ENCODE measurements around the gene KCP. TPM values are rescaled to one million over a fixed set of nuclear protein-coding genes. Genes with fewer than 3 reads are reported as not detected.
A peak's percentile ranks its signal among the peaks of the same experiment; 100 is the strongest.

KCP gene
- total RNA-seq, 4 donors from 2014 or later, result 0.47 to 1.5 (median 0.87) TPM

GRCh38 chr7:128839751-128840177 is 70.7 kb downstream of the KCP start:
- no peak overlapping the region for H3K27ac ChIP-seq
- TF ChIP-seq POLR2A (IDR thresholded peaks at IDR 0.05), result no peak
- TF ChIP-seq, protein P1, sequence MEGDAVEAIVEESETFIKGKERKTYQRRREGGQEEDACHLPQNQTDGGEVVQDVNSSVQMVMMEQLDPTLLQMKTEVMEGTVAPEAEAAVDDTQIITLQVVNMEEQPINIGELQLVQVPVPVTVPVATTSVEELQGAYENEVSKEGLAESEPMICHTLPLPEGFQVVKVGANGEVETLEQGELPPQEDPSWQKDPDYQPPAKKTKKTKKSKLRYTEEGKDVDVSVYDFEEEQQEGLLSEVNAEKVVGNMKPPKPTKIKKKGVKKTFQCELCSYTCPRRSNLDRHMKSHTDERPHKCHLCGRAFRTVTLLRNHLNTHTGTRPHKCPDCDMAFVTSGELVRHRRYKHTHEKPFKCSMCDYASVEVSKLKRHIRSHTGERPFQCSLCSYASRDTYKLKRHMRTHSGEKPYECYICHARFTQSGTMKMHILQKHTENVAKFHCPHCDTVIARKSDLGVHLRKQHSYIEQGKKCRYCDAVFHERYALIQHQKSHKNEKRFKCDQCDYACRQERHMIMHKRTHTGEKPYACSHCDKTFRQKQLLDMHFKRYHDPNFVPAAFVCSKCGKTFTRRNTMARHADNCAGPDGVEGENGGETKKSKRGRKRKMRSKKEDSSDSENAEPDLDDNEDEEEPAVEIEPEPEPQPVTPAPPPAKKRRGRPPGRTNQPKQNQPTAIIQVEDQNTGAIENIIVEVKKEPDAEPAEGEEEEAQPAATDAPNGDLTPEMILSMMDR (IDR thresholded peaks at IDR 0.05), result no peak
- H3K9me3 ChIP-seq, result no peaks in the 10 kb centered on the region
- H3K36me3 ChIP-seq, result peaks cover 0 to 64% (median 0%) of the 10 kb centered on the region in 3 donors
- peaks cover 0 to 33% (median 0%) of the 10 kb centered on the region in 3 donors for H3K4me1 ChIP-seq
- no peaks in the 10 kb centered on the region for H3K27me3 ChIP-seq
- WGBS, 2 donors, result 50 to 67% methylated on average over 1 to 2 of the region's 13 CpGs
- no peak overlapping the region for H3K4me3 ChIP-seq
- DNase-seq, result no peak
- intact Hi-C loops (cut with DNase I), result no loop called here

DNA sequence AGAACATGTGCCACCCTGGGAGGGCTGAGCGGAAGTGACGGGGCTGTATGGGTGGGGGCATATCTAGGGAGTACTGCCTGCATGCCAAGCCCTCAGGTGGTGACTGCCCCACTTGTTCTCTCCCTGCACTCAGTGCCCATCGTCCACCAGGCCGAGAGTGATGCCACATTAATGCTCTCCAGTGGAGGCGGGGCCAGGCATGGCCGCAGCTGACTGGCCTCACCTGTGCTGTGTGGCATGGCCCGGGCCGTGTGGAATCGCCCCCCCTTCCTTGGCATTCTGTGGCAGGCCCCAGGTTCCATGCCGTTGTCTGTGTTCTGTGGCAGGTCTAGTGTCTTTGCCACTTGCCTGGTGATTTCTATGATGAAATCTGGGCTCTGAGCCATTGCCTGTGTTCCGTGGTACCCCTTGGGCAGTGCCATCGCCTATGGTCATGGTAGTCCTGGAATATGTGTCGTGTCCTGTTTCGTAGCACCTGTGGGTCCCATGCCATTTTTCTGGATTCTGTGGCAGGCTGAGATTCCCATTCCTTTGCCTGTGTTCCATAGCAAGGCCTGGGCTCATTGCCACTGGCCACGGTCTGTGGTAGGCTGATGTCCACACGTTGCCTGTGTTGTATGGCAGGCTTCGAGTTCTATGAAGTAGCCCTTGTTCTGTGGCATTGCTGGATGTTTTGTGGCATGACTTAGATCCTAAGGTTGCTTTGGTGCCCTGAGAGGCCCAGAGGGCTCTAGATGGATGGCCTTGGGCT is 71.4 kb downstream of the KCP start:
- H3K27ac ChIP-seq, result peak overlapping the region in 1 of 4 donors; percentile 39
- intact Hi-C loops (cut with DNase I), result no loop called here

DNA sequence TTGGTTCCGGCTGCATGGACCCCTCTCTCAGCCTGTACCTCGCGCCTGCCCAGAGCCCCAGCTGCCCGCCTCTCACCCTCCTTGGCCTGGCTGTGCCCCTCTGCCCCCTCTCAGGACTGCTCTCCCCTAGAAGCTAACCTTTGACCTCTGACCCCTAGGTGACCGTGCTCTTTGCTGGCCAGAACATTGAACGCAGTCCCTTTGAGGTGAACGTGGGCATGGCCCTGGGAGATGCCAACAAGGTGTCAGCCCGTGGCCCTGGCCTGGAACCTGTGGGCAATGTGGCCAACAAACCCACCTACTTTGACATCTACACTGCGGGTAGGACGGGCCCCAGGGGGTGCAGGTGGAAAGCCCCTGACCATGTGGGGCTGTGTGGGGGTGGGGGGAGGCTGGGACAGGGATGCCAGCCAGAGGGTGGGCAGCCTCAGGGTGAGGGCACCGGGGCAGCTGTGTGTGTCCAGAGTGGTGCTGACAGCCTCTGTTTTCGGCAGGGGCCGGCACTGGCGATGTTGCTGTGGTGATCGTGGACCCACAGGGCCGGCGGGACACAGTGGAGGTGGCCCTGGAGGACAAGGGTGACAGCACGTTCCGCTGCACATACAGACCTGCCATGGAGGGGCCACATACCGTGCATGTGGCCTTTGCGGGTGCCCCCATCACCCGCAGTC is 72.3 kb downstream of the KCP start:
- no peak overlapping the region for H3K4me3 ChIP-seq
- H3K36me3 ChIP-seq, result peaks cover 0 to 48% (median 0%) of the 10 kb centered on the region in 3 donors
- H3K27ac ChIP-seq, result peak overlapping the region in 1 of 4 donors; percentile 39
- peaks cover 0 to 7% (median 0%) of the 10 kb centered on the region in 4 donors for H3K27me3 ChIP-seq
- 92% methylated on average over 6 to 7 of the region's 22 CpGs for WGBS, 2 donors
- peaks cover 0 to 49% (median 10%) of the 10 kb centered on the region in 3 donors for H3K4me1 ChIP-seq
- H3K9me3 ChIP-seq, result no peaks in the 10 kb centered on the region
- TF ChIP-seq POLR2A (IDR thresholded peaks at IDR 0.05), result no peak
- TF ChIP-seq, protein P1 (IDR thresholded peaks at IDR 0.05), result no peak
- DNase-seq, result no peak
- intact Hi-C loops (cut with DNase I), result no loop called here

More for the DNA sequence above, 71.4 kb downstream of the KCP start:
- no peak for TF ChIP-seq POLR2A (IDR thresholded peaks at IDR 0.05)
- TF ChIP-seq, protein P1 (IDR thresholded peaks at IDR 0.05), result no peak
- Histone ChIP-seq H3K36me3 (peaks cover 0 to 58% (median 0%) of the 10 kb centered on the region in 3 donors), H3K4me1 (peaks cover 0 to 40% (median under 1%) of the 10 kb centered on the region in 3 donors), H3K27me3 (peaks cover 0 to under 1% (median 0%) of the 10 kb centered on the region in 4 donors), H3K4me3 (no peak overlapping the region), H3K9me3 (no peaks in the 10 kb centered on the region)
- WGBS, 2 donors, result 86% methylated on average over 4 to 9 of the region's 17 CpGs
- no peak for DNase-seq

GRCh38 chr7:128837521-128837921 is 73.0 kb downstream of the KCP start:
- WGBS, 2 donors, result 90% methylated on average over 2 to 10 of the region's 16 CpGs
- intact Hi-C loops (cut with DNase I), result no loop called here
- peak overlapping the region in 1 of 4 donors; percentile 79 for H3K27ac ChIP-seq
- DNase-seq, result no peak
- no peak overlapping the region for H3K4me3 ChIP-seq
- TF ChIP-seq POLR2A (IDR thresholded peaks at IDR 0.05), result no peak
- TF ChIP-seq, protein P1 (IDR thresholded peaks at IDR 0.05), result no peak
- H3K4me1 ChIP-seq, result peaks cover 4 to 56% (median 17%) of the 10 kb centered on the region in 3 donors
- H3K27me3 ChIP-seq, result peaks cover 0 to 14% (median 0%) of the 10 kb centered on the region in 4 donors
- H3K9me3 ChIP-seq, result no peaks in the 10 kb centered on the region
- H3K36me3 ChIP-seq, result peaks cover 0 to 41% (median 0%) of the 10 kb centered on the region in 3 donors

Data from esophagus squamous epithelium (tissue), 5 donors.